NCI-H1092 (cell line): ENCODE results near the gene SEPHS2.
"Not testable (repeated sequence)": the region's sequence is repeated elsewhere in the genome, so short reads cannot be mapped to it uniquely, and the experiment has no call there.

Experiments
- DNase-seq: peaks from one replicate; lab custom pipeline; 2025; lab: John Stamatoyannopoulos, UW

SEPHS2 gene

GRCh38 chr16:30445408-30446202 lies at the start of gene SEPHS2:
SEPHS2 (minus strand) TSS chr16:30445874; CDS start chr16:30445727, 147 bp downstream.
- peak; percentile 96 for DNase-seq

- DNase-seq = no peak
These were observed 49.0 kb upstream of the SEPHS2 start for GRCh38 chr16:30494709-30495108.

GRCh38 chr16:30493941-30494488 lies 48.3 kb upstream of the SEPHS2 start:
- DNase-seq = no peak

GRCh38 chr16:30491744-30492308 lies 46.2 kb upstream of the SEPHS2 start:
- DNase-seq = no peak

- DNase-seq = no peak
These were observed 45.6 kb upstream of the SEPHS2 start for GRCh38 chr16:30491229-30491628.

GRCh38 chr16:30490210-30490609 lies 44.5 kb upstream of the SEPHS2 start:
- DNase-seq = no peak

- DNase-seq = no peak
These were observed 43.3 kb upstream of the SEPHS2 start for GRCh38 chr16:30488764-30489605.

GRCh38 chr16:30485818-30486436 lies 40.3 kb upstream of the SEPHS2 start:
- DNase-seq = no peak

GRCh38 chr16:30484887-30485286 lies 39.2 kb upstream of the SEPHS2 start:
- DNase-seq = no peak

GRCh38 chr16:30482366-30482765 lies 36.7 kb upstream of the SEPHS2 start:
- no peak for DNase-seq

- DNase-seq = no peak
These were observed 35.7 kb upstream of the SEPHS2 start for GRCh38 chr16:30481381-30481780.

GRCh38 chr16:30478766-30479478 lies 33.2 kb upstream of the SEPHS2 start:
- DNase-seq = no peak

GRCh38 chr16:30477773-30478172 lies 32.1 kb upstream of the SEPHS2 start:
- DNase-seq = not testable (repeated sequence)

- DNase-seq = no peak
These were observed 31.3 kb upstream of the SEPHS2 start for GRCh38 chr16:30476991-30477390.

GRCh38 chr16:30474684-30475083 lies 29.0 kb upstream of the SEPHS2 start:
- no peak for DNase-seq

GRCh38 chr16:30474074-30474452 lies 28.4 kb upstream of the SEPHS2 start:
- no peak for DNase-seq

- DNase-seq = no peak
These were observed 27.8 kb upstream of the SEPHS2 start for GRCh38 chr16:30473231-30474073.

GRCh38 chr16:30472328-30472942 lies 26.8 kb upstream of the SEPHS2 start, which contains the start of gene ITGAL:
ITGAL (plus strand) TSS chr16:30472742; CDS start chr16:30472838, 96 bp downstream.
- no peak for DNase-seq

GRCh38 chr16:30470632-30470995 lies 24.9 kb upstream of the SEPHS2 start:
- no peak for DNase-seq

GRCh38 chr16:30470170-30470512 lies 24.5 kb upstream of the SEPHS2 start:
- DNase-seq = no peak
